ENCODE results near the gene SPO11.

DNA sequence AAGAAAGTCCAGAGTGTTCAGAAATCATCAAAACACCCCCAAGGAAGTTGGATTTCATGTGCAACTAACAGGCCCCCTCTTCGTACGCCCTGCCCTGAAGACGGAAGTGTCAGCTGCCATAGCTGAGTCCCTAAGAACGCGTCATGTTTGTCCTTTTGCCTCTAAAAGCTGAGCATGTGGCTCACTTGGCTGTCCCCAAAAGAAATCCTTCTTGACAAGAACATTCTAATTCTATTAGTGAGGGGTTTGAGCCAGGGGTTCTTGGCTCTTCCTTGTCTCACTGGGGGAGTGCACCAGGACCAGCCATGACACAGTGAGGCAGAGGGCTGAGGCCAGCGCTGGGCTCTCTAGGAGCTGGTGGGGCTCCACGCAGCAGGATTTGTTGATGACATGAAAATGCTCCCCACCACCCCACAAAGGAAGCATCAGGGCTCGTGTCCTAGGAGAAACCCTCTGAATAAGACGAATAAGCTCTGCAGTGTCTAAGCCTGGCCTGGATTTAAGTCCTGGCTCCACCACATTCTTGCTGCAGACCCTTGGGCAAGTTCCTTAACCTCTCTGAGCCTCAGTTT is 20.0 kb upstream of the SPO11 start:
- TF ChIP-seq, protein P1, sequence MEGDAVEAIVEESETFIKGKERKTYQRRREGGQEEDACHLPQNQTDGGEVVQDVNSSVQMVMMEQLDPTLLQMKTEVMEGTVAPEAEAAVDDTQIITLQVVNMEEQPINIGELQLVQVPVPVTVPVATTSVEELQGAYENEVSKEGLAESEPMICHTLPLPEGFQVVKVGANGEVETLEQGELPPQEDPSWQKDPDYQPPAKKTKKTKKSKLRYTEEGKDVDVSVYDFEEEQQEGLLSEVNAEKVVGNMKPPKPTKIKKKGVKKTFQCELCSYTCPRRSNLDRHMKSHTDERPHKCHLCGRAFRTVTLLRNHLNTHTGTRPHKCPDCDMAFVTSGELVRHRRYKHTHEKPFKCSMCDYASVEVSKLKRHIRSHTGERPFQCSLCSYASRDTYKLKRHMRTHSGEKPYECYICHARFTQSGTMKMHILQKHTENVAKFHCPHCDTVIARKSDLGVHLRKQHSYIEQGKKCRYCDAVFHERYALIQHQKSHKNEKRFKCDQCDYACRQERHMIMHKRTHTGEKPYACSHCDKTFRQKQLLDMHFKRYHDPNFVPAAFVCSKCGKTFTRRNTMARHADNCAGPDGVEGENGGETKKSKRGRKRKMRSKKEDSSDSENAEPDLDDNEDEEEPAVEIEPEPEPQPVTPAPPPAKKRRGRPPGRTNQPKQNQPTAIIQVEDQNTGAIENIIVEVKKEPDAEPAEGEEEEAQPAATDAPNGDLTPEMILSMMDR (conservative IDR thresholded peaks at IDR 0.05; ENCODE audit: low read depth, low read length), result no peak
- TF ChIP-seq EZH2 (IDR thresholded peaks at IDR 0.05; ENCODE audit: low read length, unreplicated experiment) (no peak), EZH2phosphoT487 (IDR thresholded peaks at IDR 0.05; ENCODE audit: borderline replicate concordance, low read length) (no peak)

Data from PC-3 (cell line).